NOMO-1 treated with dmso at 0.1 percent for 144 hours (cell line): ENCODE results near the gene GLI3.

Experiments used
- DNase-seq: peaks from one replicate; lab custom pipeline; 2025; ENCODE audit not compliant: unreplicated experiment; lab: John Stamatoyannopoulos, UW

GLI3 gene

DNA sequence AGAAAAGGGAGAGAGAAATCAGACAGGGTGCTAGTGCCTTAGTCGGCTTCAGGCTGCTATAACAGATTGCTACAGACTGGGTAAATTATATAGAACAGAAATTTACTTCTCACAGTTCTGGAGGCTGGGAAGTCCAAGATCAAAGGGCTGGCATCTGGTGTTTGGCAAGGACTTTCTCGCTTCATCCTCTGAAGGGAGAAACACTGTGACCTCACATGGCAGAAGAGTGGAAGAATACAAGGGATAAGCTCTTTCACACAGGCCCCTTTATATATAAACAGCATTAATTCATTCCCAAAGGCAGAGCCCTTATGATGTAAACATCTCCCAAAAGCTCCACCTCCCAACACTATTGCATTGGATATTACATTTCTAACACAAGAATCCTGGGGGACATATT is 298.6 kb downstream of the GLI3 start:
- DNase-seq: no peak

- DNase-seq: no peak
Measured at GRCh38 chr7:41933427-41933826, 303.6 kb downstream of the GLI3 start.

DNA sequence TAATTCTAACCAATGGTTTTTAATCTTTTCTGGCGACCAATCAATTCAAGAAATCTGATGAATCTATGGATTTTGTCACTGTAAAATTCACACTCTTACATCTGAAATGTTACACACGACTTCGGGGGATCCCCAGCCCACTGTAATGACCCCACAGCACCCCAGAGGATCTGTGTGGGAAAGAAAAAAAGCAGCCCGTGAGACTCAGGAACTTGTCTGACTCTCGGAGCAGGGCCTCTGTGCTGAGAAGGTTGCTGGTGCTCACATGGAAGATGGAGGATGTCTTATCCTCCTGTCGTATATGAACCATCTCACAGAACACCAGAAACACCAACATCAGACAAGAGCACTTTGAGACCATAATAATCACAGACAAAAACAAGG is 305.8 kb downstream of the GLI3 start:
- no peak for DNase-seq

DNA sequence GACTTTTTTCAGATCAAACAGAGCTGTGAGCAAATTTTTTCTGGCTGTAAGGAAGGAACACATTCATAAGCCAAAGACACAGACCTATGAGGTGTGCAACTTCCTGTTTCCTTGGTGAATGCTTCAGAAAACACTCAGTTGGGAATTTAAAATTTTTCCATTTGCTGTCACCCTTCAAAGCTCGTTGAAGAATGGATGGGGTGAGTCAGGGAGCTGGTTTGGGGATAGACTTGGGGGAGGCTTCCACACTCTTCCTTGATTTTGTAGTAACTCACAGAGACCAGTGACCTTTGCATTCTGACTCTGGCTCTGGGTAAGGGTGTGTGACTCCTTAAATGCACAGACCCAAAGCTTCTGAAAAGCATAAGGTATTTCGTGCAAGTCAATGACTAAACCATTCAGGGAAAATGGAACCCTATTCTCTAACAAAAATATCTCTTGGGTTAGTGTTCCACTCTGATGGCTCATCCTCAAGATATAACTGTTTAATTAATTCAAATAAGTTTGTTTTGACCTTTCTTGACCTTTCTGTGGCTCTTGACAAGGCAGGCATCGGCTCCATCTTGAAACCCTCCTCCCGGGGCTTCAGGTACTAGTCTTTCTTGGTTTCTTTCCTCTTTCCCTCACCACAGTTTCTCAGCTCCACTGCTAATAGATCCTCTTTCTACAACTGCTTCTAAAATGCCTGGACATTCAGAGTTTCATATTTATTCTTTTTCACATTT is 306.3 kb downstream of the GLI3 start:
- no peak for DNase-seq

DNA sequence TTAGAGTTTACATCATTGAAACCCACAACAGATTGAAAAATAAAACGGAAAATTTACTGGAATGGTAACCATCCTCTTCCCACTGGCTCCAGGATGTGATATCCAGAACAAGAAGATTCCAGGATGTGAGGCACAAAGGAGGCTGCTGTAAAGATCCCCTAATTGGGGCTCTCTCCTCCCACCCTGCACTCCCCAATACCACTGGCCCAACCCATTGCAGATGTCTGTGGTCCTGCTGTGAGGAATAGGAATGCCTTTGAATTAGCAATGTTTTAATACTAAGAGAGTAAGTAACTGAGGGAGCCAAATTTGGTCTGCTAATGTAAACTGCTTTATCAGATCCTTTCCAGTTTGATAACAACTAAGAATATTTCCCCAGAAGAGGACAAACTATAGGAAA is 308.2 kb downstream of the GLI3 start:
- no peak for DNase-seq

DNA sequence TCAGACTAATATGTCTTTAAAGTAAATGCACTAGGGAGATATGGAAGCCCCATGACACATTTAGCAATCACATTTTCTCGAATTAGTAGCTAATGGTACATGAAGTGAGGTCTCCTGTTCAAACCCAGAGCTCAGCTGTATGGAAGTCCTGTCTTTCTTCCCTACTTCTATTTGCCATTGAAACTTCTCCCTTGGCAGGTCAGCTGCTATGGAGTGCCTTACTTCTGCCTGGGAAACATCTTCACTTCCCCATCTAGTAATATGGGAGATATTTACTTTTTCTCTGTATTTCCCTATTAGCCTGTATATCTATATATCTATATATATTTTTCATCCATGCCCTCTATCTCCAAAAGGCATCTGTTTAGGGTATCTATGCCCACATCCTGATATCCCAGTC is 308.8 kb downstream of the GLI3 start:
- DNase-seq: no peak

DNA sequence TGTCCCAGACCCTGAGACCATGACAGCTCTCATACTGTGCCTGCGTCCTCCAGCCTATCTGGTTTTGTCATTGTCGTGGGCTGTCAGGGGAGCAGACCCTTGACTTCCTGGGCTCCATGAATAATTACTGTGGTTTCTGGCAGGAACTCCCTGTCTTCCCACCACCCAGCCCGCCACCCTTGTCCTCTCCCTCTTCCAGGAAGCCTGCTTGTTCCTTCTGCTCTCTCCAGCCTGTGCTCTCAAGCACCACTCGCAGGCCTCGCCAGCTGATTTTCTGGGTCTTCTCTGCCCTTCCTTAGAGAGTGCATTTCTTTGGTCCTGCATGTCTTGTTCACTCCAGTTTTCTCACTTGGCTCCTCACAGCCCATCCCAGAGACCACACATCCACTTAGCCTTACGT is 309.6 kb downstream of the GLI3 start:
- DNase-seq: no peak

DNA sequence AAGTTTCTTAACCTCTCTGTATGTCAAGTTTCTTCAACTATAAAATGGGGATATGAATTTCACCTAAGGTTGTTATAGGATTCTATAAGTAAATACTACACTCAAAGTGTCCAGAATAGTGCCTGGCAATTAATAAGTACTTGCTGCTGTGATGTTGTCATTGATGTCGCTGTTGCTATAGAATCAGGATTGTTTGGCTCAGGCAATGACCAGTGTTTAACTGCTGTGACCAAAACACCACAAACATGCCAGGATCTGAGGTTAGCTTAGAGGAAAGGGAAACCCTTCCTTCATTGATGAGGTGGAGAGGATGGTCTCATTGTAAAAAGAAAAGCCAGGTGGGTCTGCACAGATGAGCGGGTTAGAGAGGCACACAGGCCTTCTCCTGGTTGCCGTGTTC is 311.1 kb downstream of the GLI3 start:
- DNase-seq: no peak

DNA sequence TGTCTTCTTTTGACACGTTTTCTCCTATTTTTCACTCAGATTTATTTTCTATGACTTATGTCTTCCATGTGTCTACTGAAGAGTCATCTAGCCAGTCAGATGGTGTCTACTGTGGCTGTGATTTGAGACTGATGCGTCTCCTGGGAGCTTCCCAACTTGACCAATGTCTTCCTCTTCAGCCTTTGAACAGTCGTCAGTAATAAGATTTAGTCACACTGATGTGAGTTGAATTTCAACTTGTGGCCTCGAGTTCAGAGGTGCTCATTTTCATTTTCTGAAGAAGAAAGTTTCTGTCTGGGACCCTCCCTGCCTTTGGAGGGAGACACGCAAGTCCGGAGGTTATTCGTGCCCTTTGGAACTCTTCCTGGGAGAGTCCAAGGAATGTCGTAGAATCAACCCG is 312.2 kb downstream of the GLI3 start:
- DNase-seq: no peak

GRCh38 chr7:41922373-41922772 is 314.6 kb downstream of the GLI3 start:
- DNase-seq: no peak

GRCh38 chr7:41921453-41921981 is 315.5 kb downstream of the GLI3 start:
- no peak for DNase-seq

DNA sequence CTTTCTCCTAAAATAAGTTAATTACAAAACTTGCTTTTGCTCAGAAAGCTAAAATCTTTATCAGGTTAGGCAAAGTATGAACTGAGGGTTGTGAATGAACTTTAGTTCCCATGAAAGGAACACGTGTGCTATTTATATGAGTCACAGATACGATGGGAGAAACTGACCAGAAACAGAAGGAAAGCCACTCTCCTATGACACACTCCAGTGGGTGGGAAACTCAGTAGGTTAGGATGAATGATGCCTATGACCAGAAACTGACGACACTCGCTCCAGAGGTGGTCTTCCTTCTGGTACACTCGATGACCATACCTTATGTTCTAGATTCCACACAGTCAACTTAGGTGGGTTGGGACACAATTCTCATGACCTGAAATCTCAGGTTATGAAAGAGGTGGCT is 318.4 kb downstream of the GLI3 start:
- no peak for DNase-seq

GRCh38 chr7:41916450-41916927 is 320.5 kb downstream of the GLI3 start:
- no peak for DNase-seq

DNA sequence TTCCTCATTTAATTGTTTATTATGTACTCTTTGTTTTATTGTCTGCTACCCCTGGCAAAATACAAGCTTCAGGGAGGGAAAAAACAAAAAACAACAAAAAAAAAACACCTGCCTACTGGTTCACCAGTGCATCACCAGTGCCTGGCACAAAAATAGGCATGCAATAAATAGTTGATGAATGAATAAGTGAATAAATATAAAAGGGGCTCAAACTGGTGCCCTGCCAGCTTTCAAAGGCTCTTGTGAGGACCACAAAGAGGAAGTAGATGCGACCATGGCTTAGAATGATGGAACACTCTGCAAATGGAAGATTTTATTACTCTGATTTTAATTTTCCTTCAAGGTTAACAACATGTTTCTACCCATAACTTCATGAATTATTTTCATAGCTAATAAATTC is 321.1 kb downstream of the GLI3 start:
- DNase-seq: no peak

DNA sequence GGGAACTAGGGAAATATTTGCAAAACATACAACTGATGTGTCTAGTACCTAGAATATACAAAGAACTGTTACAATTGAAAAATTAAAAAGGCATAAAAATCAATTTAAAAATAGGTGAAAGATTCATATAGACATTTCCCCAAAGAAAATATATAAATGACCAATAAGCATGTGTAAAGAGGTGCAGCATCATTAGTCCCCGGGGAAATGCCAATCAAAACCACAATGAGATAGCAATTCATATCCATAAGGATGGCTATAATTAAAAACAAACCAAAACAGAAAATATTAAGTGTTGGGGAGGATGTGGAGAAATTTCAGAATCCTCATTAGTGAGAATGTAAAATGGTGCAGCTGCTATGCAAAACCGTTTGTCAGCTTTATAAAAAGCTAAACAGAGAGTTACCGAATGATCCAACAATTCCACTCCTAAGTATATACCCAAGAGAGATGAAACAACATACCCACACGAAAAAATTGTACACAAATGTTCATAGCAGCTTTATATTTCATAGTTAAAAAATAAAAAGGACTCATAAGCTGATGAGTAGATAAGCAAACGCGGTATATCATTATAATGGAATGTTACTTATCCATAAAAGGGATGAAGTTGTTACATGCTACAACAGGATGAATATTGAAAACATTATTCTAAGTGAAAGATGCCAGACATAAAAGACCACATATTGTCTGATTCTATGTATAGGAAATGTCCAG is 324.0 kb downstream of the GLI3 start:
- DNase-seq: no peak

DNA sequence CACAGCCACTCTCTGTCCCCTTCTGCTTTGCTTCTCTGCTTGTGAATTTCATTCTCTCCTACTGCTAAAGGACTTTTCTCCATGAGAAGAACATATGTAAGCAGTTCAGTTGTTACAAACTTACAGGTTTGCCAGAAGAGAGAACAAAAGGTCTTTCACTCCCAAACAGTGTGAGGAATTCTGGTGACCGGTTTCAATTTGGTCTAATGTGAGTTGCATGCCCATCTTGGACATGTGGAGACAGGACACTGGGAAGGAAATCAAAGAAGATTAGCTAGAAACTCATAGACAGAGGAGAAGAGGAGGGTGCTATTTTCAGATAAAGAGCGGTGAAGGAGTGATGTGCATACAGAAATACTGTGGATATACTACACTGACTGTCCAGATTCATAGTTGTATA is 324.6 kb downstream of the GLI3 start:
- no peak for DNase-seq

DNA sequence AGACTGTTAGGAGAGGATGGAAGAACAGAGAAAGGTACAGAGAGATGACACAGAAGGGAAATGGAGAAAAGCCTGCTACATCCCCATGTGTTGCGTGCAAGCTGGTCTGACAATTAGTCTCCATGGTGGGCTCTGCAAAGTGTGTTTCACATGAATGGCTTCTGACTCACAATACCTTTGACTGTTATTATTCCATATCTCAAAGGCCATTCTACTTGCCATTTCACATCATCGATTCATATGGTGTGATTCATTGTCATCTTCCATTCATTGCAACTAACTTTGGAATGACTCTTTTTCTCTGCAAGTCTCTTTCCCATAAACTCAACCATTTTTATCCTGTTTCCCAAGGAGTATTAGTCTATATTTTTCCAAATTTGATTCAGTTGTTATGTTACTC is 325.2 kb downstream of the GLI3 start:
- DNase-seq: no peak
